ENCODE data around the gene ACVRL1. TPM values are rescaled to one million over a fixed set of nuclear protein-coding genes. Genes with fewer than 3 reads are reported as not detected.

The ACVRL1 gene
- total RNA-seq (4.6 and 11.6 TPM in 2 replicates), polyA plus RNA-seq (1.4 and 2.4 TPM in 2 replicates)

DNA sequence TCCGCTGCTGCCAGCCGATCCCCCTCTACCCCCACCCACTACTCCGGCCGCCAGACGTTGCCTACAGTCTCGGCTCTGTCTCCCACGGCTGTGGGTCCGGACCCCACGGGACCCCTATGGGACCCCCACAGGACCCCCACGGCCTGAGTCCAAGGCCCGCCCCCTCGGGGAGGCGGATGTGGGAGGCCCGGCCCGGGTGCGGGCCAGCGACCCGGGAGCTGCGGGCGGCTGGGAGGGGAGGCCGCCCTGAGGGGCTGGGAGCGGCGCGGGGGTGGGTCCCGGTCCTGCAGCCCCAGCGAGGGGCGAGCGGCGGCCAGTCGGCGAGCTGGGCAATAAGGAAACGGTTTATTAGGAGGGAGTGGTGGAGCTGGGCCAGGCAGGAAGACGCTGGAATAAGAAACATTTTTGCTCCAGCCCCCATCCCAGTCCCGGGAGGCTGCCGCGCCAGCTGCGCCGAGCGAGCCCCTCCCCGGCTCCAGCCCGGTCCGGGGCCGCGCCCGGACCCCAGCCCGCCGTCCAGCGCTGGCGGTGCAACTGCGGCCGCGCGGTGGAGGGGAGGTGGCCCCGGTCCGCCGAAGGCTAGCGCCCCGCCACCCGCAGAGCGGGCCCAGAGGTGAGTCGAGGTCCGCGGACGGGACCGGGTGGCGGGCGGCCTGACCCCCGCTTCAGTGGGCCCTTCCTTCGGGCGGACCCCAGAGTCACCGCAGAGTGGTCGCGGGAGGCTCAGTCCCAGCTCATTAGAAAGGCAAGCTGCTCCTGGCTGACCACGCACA, at the start of gene ACVRL1:
Gene ACVRL1 (plus strand): TSS at position 422 of the 773 bp plus-strand sequence. CDS start 4,971 bp downstream, outside the sequence.
- no peaks in the 10 kb centered on the region for H3K36me3 ChIP-seq (replicated peaks; ENCODE audit: insufficient read depth, low read depth)
- H3K9me2 ChIP-seq (replicated peaks; ENCODE audit: insufficient read depth), result no peaks in the 10 kb centered on the region
- peak within 1 kb of the TSS; percentile 79 for H3K4me2 ChIP-seq
- H3K79me2 ChIP-seq, result no peaks in the 10 kb centered on the region
- H3K27ac ChIP-seq, result peak within 1 kb of the TSS; percentile 46
- DNase-seq (ENCODE audit: low spot score), result no peak
- WGBS (ENCODE audit: low lambda C conversion rate, missing lambda C conversion rate), result 52% methylated on average over 45 of the region's 74 CpGs
- no peaks in the 10 kb centered on the region for H3K27me3 ChIP-seq
- H4K20me1 ChIP-seq (ENCODE audit: insufficient read depth, poor library complexity, severe bottlenecking), result no peaks in the 10 kb centered on the region
- no peak for TF ChIP-seq EZH2phosphoT487 (IDR thresholded peaks at IDR 0.05; ENCODE audit: low read depth, severe bottlenecking, unreplicated experiment)
- TF ChIP-seq, protein P1, sequence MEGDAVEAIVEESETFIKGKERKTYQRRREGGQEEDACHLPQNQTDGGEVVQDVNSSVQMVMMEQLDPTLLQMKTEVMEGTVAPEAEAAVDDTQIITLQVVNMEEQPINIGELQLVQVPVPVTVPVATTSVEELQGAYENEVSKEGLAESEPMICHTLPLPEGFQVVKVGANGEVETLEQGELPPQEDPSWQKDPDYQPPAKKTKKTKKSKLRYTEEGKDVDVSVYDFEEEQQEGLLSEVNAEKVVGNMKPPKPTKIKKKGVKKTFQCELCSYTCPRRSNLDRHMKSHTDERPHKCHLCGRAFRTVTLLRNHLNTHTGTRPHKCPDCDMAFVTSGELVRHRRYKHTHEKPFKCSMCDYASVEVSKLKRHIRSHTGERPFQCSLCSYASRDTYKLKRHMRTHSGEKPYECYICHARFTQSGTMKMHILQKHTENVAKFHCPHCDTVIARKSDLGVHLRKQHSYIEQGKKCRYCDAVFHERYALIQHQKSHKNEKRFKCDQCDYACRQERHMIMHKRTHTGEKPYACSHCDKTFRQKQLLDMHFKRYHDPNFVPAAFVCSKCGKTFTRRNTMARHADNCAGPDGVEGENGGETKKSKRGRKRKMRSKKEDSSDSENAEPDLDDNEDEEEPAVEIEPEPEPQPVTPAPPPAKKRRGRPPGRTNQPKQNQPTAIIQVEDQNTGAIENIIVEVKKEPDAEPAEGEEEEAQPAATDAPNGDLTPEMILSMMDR (IDR thresholded peaks at IDR 0.05; ENCODE audit: poor library complexity), result no peak
- no peak for TF ChIP-seq EZH2 (IDR thresholded peaks at IDR 0.05; ENCODE audit: borderline replicate concordance)
- H3K9me3 ChIP-seq (ENCODE audit: low read depth), result no peaks in the 10 kb centered on the region
- peaks cover 33% of the 10 kb centered on the region for H3K4me1 ChIP-seq (ENCODE audit: insufficient read depth)
- H3K4me3 ChIP-seq, result peak within 1 kb of the TSS; percentile 26
- peak within 1 kb of the TSS; percentile 20 for H2AFZ ChIP-seq

DNA sequence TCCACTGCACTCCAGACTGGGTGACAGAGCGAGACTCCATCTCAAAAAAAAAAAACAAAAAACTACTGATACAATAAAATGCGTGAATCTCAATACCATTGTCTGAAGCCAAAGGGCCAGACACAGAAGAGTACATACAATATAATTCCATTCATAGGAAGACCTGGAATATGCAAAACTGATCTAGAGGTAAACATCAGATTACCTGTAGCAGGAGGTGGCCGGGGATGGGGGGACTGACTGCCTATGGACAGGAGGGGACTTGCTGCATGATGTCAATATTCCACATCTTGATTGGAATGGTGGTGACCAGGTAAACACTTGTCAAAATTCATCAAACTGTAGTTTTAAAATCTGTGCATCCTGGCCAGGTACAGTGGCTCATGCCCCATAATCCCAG, 46.3 kb upstream of the ACVRL1 start:
- H3K4me3 ChIP-seq, result no peak overlapping the region
- no peaks in the 10 kb centered on the region for H3K36me3 ChIP-seq (replicated peaks; ENCODE audit: insufficient read depth, low read depth)
- H3K4me1 ChIP-seq (ENCODE audit: insufficient read depth), result peaks cover 27% of the 10 kb centered on the region
- TF ChIP-seq EZH2 (IDR thresholded peaks at IDR 0.05; ENCODE audit: borderline replicate concordance), result no peak
- no peak for TF ChIP-seq EZH2phosphoT487 (IDR thresholded peaks at IDR 0.05; ENCODE audit: low read depth, severe bottlenecking, unreplicated experiment)
- TF ChIP-seq, protein P1 (IDR thresholded peaks at IDR 0.05; ENCODE audit: poor library complexity), result no peak
- DNase-seq (ENCODE audit: low spot score), result no peak
- WGBS (ENCODE audit: low lambda C conversion rate, missing lambda C conversion rate), result 94% methylated on average over 3 of the region's 3 CpGs
- H3K27ac ChIP-seq, result no peak overlapping the region
- H4K20me1 ChIP-seq (ENCODE audit: insufficient read depth, poor library complexity, severe bottlenecking), result no peaks in the 10 kb centered on the region
- H3K79me2 ChIP-seq, result no peaks in the 10 kb centered on the region
- no peak overlapping the region for H3K4me2 ChIP-seq
- no peaks in the 10 kb centered on the region for H3K27me3 ChIP-seq
- H2AFZ ChIP-seq, result no peak overlapping the region
- no peaks in the 10 kb centered on the region for H3K9me3 ChIP-seq (ENCODE audit: low read depth)
- no peaks in the 10 kb centered on the region for H3K9me2 ChIP-seq (replicated peaks; ENCODE audit: insufficient read depth)

DNA sequence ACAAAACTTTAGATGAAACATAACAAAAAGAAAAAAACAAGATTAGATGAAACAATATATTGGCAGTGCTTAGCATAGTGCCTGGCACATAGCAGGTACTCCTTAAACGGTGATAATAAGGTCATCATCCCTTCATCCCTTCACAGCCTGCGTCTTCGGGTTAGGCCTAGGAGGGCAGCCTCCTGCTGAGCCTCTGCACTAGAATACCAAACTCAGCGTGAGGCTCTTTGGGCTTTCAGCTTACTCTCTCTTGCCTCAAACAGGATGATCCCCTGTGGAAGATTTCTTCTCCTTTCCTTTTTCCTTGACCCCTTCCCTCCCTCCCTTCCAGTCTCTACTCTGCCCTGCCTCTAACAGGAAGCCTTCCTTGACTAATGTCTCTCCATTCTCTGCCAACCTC, 44.4 kb upstream of the ACVRL1 start:
- 67% methylated on average over 4 of the region's 4 CpGs for WGBS (ENCODE audit: low lambda C conversion rate, missing lambda C conversion rate)

More for the DNA sequence above, 44.4 kb upstream of the ACVRL1 start:
- H2AFZ ChIP-seq, result no peak overlapping the region
- H3K4me1 ChIP-seq (ENCODE audit: insufficient read depth), result peaks cover 31% of the 10 kb centered on the region
- TF ChIP-seq EZH2 (IDR thresholded peaks at IDR 0.05; ENCODE audit: borderline replicate concordance) (no peak), EZH2phosphoT487 (IDR thresholded peaks at IDR 0.05; ENCODE audit: low read depth, severe bottlenecking, unreplicated experiment) (no peak)
- TF ChIP-seq, protein P1 (IDR thresholded peaks at IDR 0.05; ENCODE audit: poor library complexity), result no peak
- no peaks in the 10 kb centered on the region for H3K9me3 ChIP-seq (ENCODE audit: low read depth)
- no peak overlapping the region for H3K4me2 ChIP-seq
- H3K79me2 ChIP-seq, result no peaks in the 10 kb centered on the region
- no peak overlapping the region for H3K27ac ChIP-seq
- H4K20me1 ChIP-seq (ENCODE audit: insufficient read depth, poor library complexity, severe bottlenecking), result no peaks in the 10 kb centered on the region
- H3K36me3 ChIP-seq (replicated peaks; ENCODE audit: insufficient read depth, low read depth), result no peaks in the 10 kb centered on the region
- H3K4me3 ChIP-seq, result no peak overlapping the region
- DNase-seq (ENCODE audit: low spot score), result no peak
- no peaks in the 10 kb centered on the region for H3K27me3 ChIP-seq
- no peaks in the 10 kb centered on the region for H3K9me2 ChIP-seq (replicated peaks; ENCODE audit: insufficient read depth)
